B cell (primary cell): Measurements from ENCODE around the gene RFX3.

Experiments
- EZH2 ChIP-seq: IDR thresholded peaks from 2 replicates; pipeline ENCODE4 v1.6.1; 2012; ENCODE audit warnings: borderline replicate concordance, low read depth, mild to moderate bottlenecking, moderate library complexity, low read length; ENCODE audit not compliant: insufficient read depth, poor library complexity, severe bottlenecking
- TF ChIP-seq, protein P1 (sequence below): fragments of 200-600 bp; IDR thresholded peaks from one replicate; pipeline ENCODE4 v1.8.0; 2022; ENCODE audit warnings: antibody characterized with exemption, mild to moderate bottlenecking

DNA sequence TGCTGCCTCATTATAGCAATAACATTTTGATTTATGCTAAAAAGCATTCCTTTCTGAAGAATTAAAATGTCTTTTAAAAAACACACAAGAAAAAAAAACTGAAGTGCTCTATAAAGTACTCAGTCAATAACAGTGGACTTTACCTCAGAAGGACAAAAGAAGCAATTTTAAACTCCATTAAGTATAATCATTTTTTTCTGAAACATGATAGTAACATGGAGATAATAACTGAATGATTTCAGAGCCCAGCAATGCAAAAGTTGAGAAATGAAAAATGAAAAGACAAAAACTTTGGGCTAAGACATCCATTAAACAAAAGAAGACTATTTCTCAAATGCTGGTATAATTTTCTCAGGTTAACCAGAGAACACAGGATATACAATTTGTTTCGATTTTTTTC, 78.7 kb downstream of the RFX3 start:
- TF ChIP-seq, protein P1, sequence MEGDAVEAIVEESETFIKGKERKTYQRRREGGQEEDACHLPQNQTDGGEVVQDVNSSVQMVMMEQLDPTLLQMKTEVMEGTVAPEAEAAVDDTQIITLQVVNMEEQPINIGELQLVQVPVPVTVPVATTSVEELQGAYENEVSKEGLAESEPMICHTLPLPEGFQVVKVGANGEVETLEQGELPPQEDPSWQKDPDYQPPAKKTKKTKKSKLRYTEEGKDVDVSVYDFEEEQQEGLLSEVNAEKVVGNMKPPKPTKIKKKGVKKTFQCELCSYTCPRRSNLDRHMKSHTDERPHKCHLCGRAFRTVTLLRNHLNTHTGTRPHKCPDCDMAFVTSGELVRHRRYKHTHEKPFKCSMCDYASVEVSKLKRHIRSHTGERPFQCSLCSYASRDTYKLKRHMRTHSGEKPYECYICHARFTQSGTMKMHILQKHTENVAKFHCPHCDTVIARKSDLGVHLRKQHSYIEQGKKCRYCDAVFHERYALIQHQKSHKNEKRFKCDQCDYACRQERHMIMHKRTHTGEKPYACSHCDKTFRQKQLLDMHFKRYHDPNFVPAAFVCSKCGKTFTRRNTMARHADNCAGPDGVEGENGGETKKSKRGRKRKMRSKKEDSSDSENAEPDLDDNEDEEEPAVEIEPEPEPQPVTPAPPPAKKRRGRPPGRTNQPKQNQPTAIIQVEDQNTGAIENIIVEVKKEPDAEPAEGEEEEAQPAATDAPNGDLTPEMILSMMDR = no peak
- no peak for TF ChIP-seq EZH2
